Measurements from ENCODE around the gene FAM117B. TPM values are rescaled to one million over a fixed set of nuclear protein-coding genes. Genes with fewer than 3 reads are reported as not detected.

The FAM117B gene
- total and polyA plus RNA-seq, 2 of the 8 experiments (the other 6 are each of a cell fraction or from before 2014, with no cell fraction given): 3.9 to 22.6 TPM

GRCh38 chr2:202771741-202772460 lies 137.1 kb downstream of the FAM117B start:
- no peak for FAIRE-seq
- no peak overlapping the region for H3K14ac ChIP-seq (ENCODE audit: insufficient read length)

More at GRCh38 chr2:202771741-202772460, 137.1 kb downstream of the FAM117B start:
- H3K27ac ChIP-seq (ENCODE audit: low read depth, low read length): no peak overlapping the region
- TF ChIP-seq BCL11A (IDR thresholded peaks at IDR 0.05; ENCODE audit: low read depth in 2 of 2, low read length in 2 of 2) (no peak), CEBPB (IDR thresholded peaks at IDR 0.05; ENCODE audit: low read depth, low read length) (no peak), CBX8 (IDR thresholded peaks at IDR 0.05; ENCODE audit: borderline replicate concordance, low read depth, low read length) (no peak), SIRT6 (IDR thresholded peaks at IDR 0.05; ENCODE audit: low read length) (no peak), KDM4A (IDR thresholded peaks at IDR 0.05; ENCODE audit: low read depth, low read length, severe bottlenecking) (no peak)
- no peak overlapping the region for H3K9ac ChIP-seq (replicated peaks in 1 of 4; ENCODE audit: extremely low read depth in 1 of 4, low read depth in 3 of 4, low read length in 3 of 4)
- H2BK5ac ChIP-seq (ENCODE audit: low read depth, low read length): no peak overlapping the region
- no peak overlapping the region for H3K4me2 ChIP-seq (ENCODE audit: insufficient read depth in 1 of 2, low read depth in 2 of 2, low read length in 2 of 2)
- no peak overlapping the region for H3K4me3 ChIP-seq (ENCODE audit: extremely low read depth in 1 of 4, insufficient read depth in 2 of 4, low read depth in 3 of 4, low read length in 4 of 4)
- peaks cover 0 to 5% (median 1%) of the 10 kb centered on the region in 4 experiments; a peak in 2 of 8 replicates for H3K36me3 ChIP-seq (ENCODE audit: control insufficient read depth in 2 of 4, insufficient read depth in 4 of 4, low read length in 3 of 4)
- H4K91ac ChIP-seq (replicated peaks; ENCODE audit: insufficient read length, low read length): no peak overlapping the region
- no peak overlapping the region for H2AK5ac ChIP-seq (ENCODE audit: low read depth, low read length)
- no peak overlapping the region for H3K18ac ChIP-seq (ENCODE audit: extremely low read depth, low read length)
- no peaks in the 10 kb centered on the region for H3K79me1 ChIP-seq (ENCODE audit: low read depth, low read length)
- H3K4ac ChIP-seq (replicated peaks; ENCODE audit: insufficient read length, low read depth, low read length): no peak overlapping the region
- no peaks in the 10 kb centered on the region; a peak in 1 of 7 replicates for H3K4me1 ChIP-seq (replicated peaks in 1 of 4; ENCODE audit: control insufficient read depth in 3 of 4, insufficient read depth in 4 of 4, low read length in 3 of 4)
- H2BK20ac ChIP-seq (ENCODE audit: low read length): no peak overlapping the region
- DNase-seq (ENCODE audit: low read depth in 1 of 2, low spot score in 2 of 2): no peak
- no peak overlapping the region for H2AFZ ChIP-seq (ENCODE audit: low read length)
- WGBS, 2 experiments (ENCODE audit: extremely low coverage in 1 of 2, insufficient coverage in 1 of 2, insufficient read length in 1 of 2, insufficient replicate concordance in 2 of 2, low coverage in 1 of 2, low lambda C conversion rate in 2 of 2, missing lambda C conversion rate in 1 of 2): 91% methylated on average over 7 of the region's 7 CpGs; no CpG with 5 or more reads in 1 of the 2 experiments
- POLR2A ChIA-PET (ENCODE audit: partially characterized antibody): interaction anchor here (0.5 to 1.3 kb wide), 2 partner anchors 135 to 176 kb away, joined by 3 read pairs; no protein-coding TSS in a partner anchor
- H3K23me2 ChIP-seq (ENCODE audit: low read depth, low read length): no peaks in the 10 kb centered on the region
- no peak overlapping the region for H2BK120ac ChIP-seq (replicated peaks; ENCODE audit: low read depth, low read length)
- H2BK15ac ChIP-seq (ENCODE audit: low read length): no peak overlapping the region
- no peaks in the 10 kb centered on the region for H3K79me2 ChIP-seq (ENCODE audit: control insufficient read depth in 1 of 2, insufficient read depth in 2 of 2, low read length in 2 of 2)
- H3K27me3 ChIP-seq (replicated peaks in 1 of 4; ENCODE audit: control insufficient read depth in 3 of 4, extremely low read depth in 1 of 4, insufficient read depth in 3 of 4, low read length in 3 of 4): no peaks in the 10 kb centered on the region
- no peak overlapping the region for H4K8ac ChIP-seq (ENCODE audit: extremely low read depth, insufficient read depth, low read length)
- H2BK12ac ChIP-seq (ENCODE audit: low read depth, low read length): no peak overlapping the region
- no peaks in the 10 kb centered on the region for H3K9me3 ChIP-seq (ENCODE audit: insufficient read depth in 2 of 2, low read depth in 1 of 2, low read length in 1 of 2)
- CTCF ChIA-PET (ENCODE audit: partially characterized antibody): interaction anchor here (1.0 kb wide), 1 partner anchor 183 kb away, joined by 5 read pairs; no protein-coding TSS in a partner anchor
- no peak overlapping the region for H3K56ac ChIP-seq (replicated peaks; ENCODE audit: insufficient read length, low read depth, low read length)
- no peak overlapping the region for H4K5ac ChIP-seq (ENCODE audit: insufficient read length, low read depth, low read length)
- H4K20me1 ChIP-seq (replicated peaks in 1 of 2; ENCODE audit: control insufficient read depth in 1 of 2, insufficient read depth in 2 of 2, low read length in 2 of 2): no peaks in the 10 kb centered on the region
- no peak overlapping the region for H3K23ac ChIP-seq (ENCODE audit: insufficient read length)

All from H1 (cell line).